Naive thymus-derived CD4-positive, alpha-beta T cell (primary cell): ENCODE data around the gene DNER. TPM values are rescaled to one million over a fixed set of nuclear protein-coding genes. Genes with fewer than 3 reads are reported as not detected.

Source experiments
- ATAC-seq: fragments of 150-1000 bp; cut with Tn5 transposase; 2 replicates; pipeline ENCODE4 v1.10.0; 2021; ENCODE audit warnings: mild to moderate bottlenecking, moderate library complexity
- CTCF ChIA-PET: fragments of 350-600 bp; sonication (Branson Sonifier 250); formaldehyde crosslinking; loops from one replicate; lab custom pipeline; 2021; ENCODE audit warnings: antibody characterized with exemption; lab: Charles Lee
- POLR2A ChIA-PET: fragments of 350-600 bp; sonication (Branson Sonifier 250); formaldehyde crosslinking; loops from one replicate; lab custom pipeline; 2021; ENCODE audit warnings: antibody characterized with exemption, inconsistent platforms; lab: Charles Lee
- DNase-seq, 9 donors: peaks; one replicate each; pipeline versions ENCODE4 v3.0.0 to v3.0.0-alpha.2; 2020 to 2022; ENCODE audit warnings: mixed read lengths in 1 of 9
- H3K27ac ChIP-seq: one replicate; pipeline ENCODE4 v1.7.0; 2013; ENCODE audit warnings: mild to moderate bottlenecking, low read depth, low read length, moderate library complexity
- H3K27me3 ChIP-seq, 2 donors: one replicate each; pipeline ENCODE4 v1.7.0; 2013; ENCODE audit warnings: low read length in 2 of 2, mild to moderate bottlenecking in 2 of 2, moderate library complexity in 2 of 2; ENCODE audit not compliant: control insufficient read depth in 2 of 2, insufficient read depth in 2 of 2
- H3K36me3 ChIP-seq, 3 experiments: 1 replicate in 2 of 3; 2 replicates in 1 of 3; pipeline ENCODE4 v1.7.0; 2013; ENCODE audit warnings: low read length in 3 of 3, mild to moderate bottlenecking in 3 of 3, moderate library complexity in 1 of 3; ENCODE audit not compliant: insufficient read depth in 3 of 3, control insufficient read depth in 2 of 3
- H3K4me1 ChIP-seq, 2 donors: one replicate each; pipeline ENCODE4 v1.7.0; 2013; ENCODE audit warnings: low read length in 2 of 2, mild to moderate bottlenecking in 2 of 2, moderate library complexity in 1 of 2; ENCODE audit not compliant: control insufficient read depth in 2 of 2, insufficient read depth in 2 of 2
- H3K4me3 ChIP-seq: 2 replicates; pipeline ENCODE4 v1.7.0; 2013; ENCODE audit warnings: mild to moderate bottlenecking, low read length
- H3K9me3 ChIP-seq, 3 experiments: 1 replicate in 2 of 3; 2 replicates in 1 of 3; pipeline ENCODE4 v1.7.0; 2013; ENCODE audit warnings: low read length in 3 of 3; ENCODE audit not compliant: control insufficient read depth in 2 of 3
- H3K27ac Mint-ChIP-seq, 9 donors: one replicate each; pipeline ENCODE4 v1.8.0; 2020 to 2022; ENCODE audit warnings: mixed read lengths in 9 of 9, mild to moderate bottlenecking in 8 of 9, moderate library complexity in 5 of 9, inconsistent platforms in 2 of 9
- H3K27me3 Mint-ChIP-seq, 5 donors: one replicate each; pipeline ENCODE4 v1.8.0; 2021 to 2022; ENCODE audit warnings: mixed read lengths in 5 of 5, mild to moderate bottlenecking in 1 of 5
- H3K36me3 Mint-ChIP-seq, 5 donors: one replicate each; pipeline ENCODE4 v1.8.0; 2020 to 2022; ENCODE audit warnings: mixed read lengths in 5 of 5, mild to moderate bottlenecking in 3 of 5, inconsistent platforms in 1 of 5
- H3K4me1 Mint-ChIP-seq, 7 donors: one replicate each; pipeline ENCODE4 v1.8.0; 2020 to 2022; ENCODE audit warnings: mixed read lengths in 7 of 7, mild to moderate bottlenecking in 3 of 7, inconsistent platforms in 1 of 7
- H3K4me3 Mint-ChIP-seq, 10 donors: one replicate each; pipeline ENCODE4 v1.8.0; 2020 to 2022; ENCODE audit warnings: mild to moderate bottlenecking in 10 of 10, mixed read lengths in 10 of 10, moderate library complexity in 6 of 10, inconsistent platforms in 2 of 10
- H3K9me3 Mint-ChIP-seq, 11 donors: one replicate each; pipeline ENCODE4 v1.8.0; 2020 to 2022; ENCODE audit warnings: mixed read lengths in 11 of 11, mild to moderate bottlenecking in 4 of 11, inconsistent platforms in 1 of 11, moderate library complexity in 1 of 11
- intact Hi-C, 2 donors: fragments of 100-400 bp; cut with micrococcal nuclease; formaldehyde crosslinking; loops; one replicate each; pipeline ENCODE4 v1.15.1; 2023
- polyA plus RNA-seq, 2 donors: library from polyadenylated mRNA; unstranded; fragments of 300-500 nt; fragmentation: Illumina TruSeq; gene quantifications; one replicate each; pipeline ENCODE4 v1.2.3, GENCODE V29; 2021
- total RNA-seq, 6 experiments: library from RNA in 5 of 6; stranded (reverse) in 5 of 6; gene quantifications; 1 replicate in 5 of 6; 2 replicates in 1 of 6; pipeline ENCODE4 v1.2.3 and lab custom pipeline; 2021 to 2026

The DNER gene
- total and polyA plus RNA-seq, 7 experiments from 2014 or later = not detected

GRCh38 chr2:229691631-229692030 is 22.7 kb downstream of the DNER start:
- peaks cover 0 to 8% (median 0%) of the 10 kb centered on the region in 11 donors for H3K9me3 Mint-ChIP-seq
- ATAC-seq = no peak
- no peak overlapping the region for H3K27ac ChIP-seq
- intact Hi-C loops = no loop called here
- no peaks in the 10 kb centered on the region for H3K4me1 ChIP-seq
- H3K27ac Mint-ChIP-seq = no peak overlapping the region
- H3K4me1 Mint-ChIP-seq = no peaks in the 10 kb centered on the region
- peaks cover 13 to 42% (median 26%) of the 10 kb centered on the region in 5 donors for H3K27me3 Mint-ChIP-seq
- H3K4me3 ChIP-seq = no peak overlapping the region
- H3K4me3 Mint-ChIP-seq = no peak overlapping the region
- no peaks in the 10 kb centered on the region for H3K27me3 ChIP-seq
- CTCF ChIA-PET = no interaction called here
- no peak for DNase-seq
- H3K36me3 Mint-ChIP-seq = no peaks in the 10 kb centered on the region
- POLR2A ChIA-PET = no interaction called here
- no peaks in the 10 kb centered on the region for H3K36me3 ChIP-seq
- no peaks in the 10 kb centered on the region for H3K9me3 ChIP-seq

GRCh38 chr2:229689307-229689839 is 25.0 kb downstream of the DNER start:
- intact Hi-C loops = no loop called here
- no peaks in the 10 kb centered on the region for H3K27me3 ChIP-seq
- ChIA-PET POLR2A (no interaction called here), CTCF (no interaction called here)
- ATAC-seq = no peak
- H3K9me3 ChIP-seq = no peaks in the 10 kb centered on the region
- H3K4me3 ChIP-seq = no peak overlapping the region
- H3K9me3 Mint-ChIP-seq = peaks cover 0 to 8% (median 0%) of the 10 kb centered on the region in 11 donors
- peaks cover 13 to 52% (median 31%) of the 10 kb centered on the region in 5 donors for H3K27me3 Mint-ChIP-seq
- H3K36me3 Mint-ChIP-seq = no peaks in the 10 kb centered on the region
- no peaks in the 10 kb centered on the region for H3K4me1 Mint-ChIP-seq
- no peak for DNase-seq
- H3K4me1 ChIP-seq = no peaks in the 10 kb centered on the region
- no peaks in the 10 kb centered on the region for H3K36me3 ChIP-seq
- H3K27ac Mint-ChIP-seq = no peak overlapping the region
- no peak overlapping the region for H3K27ac ChIP-seq
- H3K4me3 Mint-ChIP-seq = no peak overlapping the region

GRCh38 chr2:229688141-229688540 is 26.2 kb downstream of the DNER start:
- no peaks in the 10 kb centered on the region for H3K36me3 ChIP-seq
- no peak overlapping the region for H3K27ac Mint-ChIP-seq
- peaks cover 0 to 8% (median 0%) of the 10 kb centered on the region in 11 donors for H3K9me3 Mint-ChIP-seq
- peaks cover 10 to 59% (median 39%) of the 10 kb centered on the region in 5 donors for H3K27me3 Mint-ChIP-seq
- no peaks in the 10 kb centered on the region for H3K9me3 ChIP-seq
- H3K27me3 ChIP-seq = no peaks in the 10 kb centered on the region
- no peak overlapping the region for H3K4me3 Mint-ChIP-seq
- H3K4me1 ChIP-seq = no peaks in the 10 kb centered on the region
- ATAC-seq (no peak), DNase-seq (no peak)
- H3K36me3 Mint-ChIP-seq = no peaks in the 10 kb centered on the region
- H3K4me1 Mint-ChIP-seq = no peaks in the 10 kb centered on the region
- intact Hi-C loops = no loop called here
- ChIA-PET POLR2A (no interaction called here), CTCF (no interaction called here)
- H3K4me3 ChIP-seq = no peak overlapping the region
- H3K27ac ChIP-seq = no peak overlapping the region

- peaks cover 13 to 66% (median 44%) of the 10 kb centered on the region in 5 donors for H3K27me3 Mint-ChIP-seq
These were observed 28.0 kb downstream of the DNER start for GRCh38 chr2:229686122-229686919.

GRCh38 chr2:229684942-229685562 is 29.3 kb downstream of the DNER start:
- no peak overlapping the region for H3K27ac Mint-ChIP-seq

More at GRCh38 chr2:229686122-229686919, 28.0 kb downstream of the DNER start:
- ATAC-seq (no peak), DNase-seq (no peak)
- ChIA-PET CTCF (no interaction called here), POLR2A (no interaction called here)
- H3K27me3 ChIP-seq = no peaks in the 10 kb centered on the region
- Mint-ChIP-seq H3K9me3 (peaks cover 0 to 8% (median 0%) of the 10 kb centered on the region in 11 donors), H3K36me3 (no peaks in the 10 kb centered on the region), H3K4me3 (no peak overlapping the region), H3K4me1 (no peaks in the 10 kb centered on the region), H3K27ac (no peak overlapping the region)
- intact Hi-C loops = no loop called here
- no peaks in the 10 kb centered on the region for H3K36me3 ChIP-seq
- no peak overlapping the region for H3K4me3 ChIP-seq
- no peak overlapping the region for H3K27ac ChIP-seq
- no peaks in the 10 kb centered on the region for H3K9me3 ChIP-seq
- no peaks in the 10 kb centered on the region for H3K4me1 ChIP-seq

GRCh38 chr2:229679393-229680125 is 34.8 kb downstream of the DNER start:
- Mint-ChIP-seq H3K27me3 (peaks cover 37 to 71% (median 60%) of the 10 kb centered on the region in 5 donors), H3K27ac (no peak overlapping the region), H3K4me3 (no peak overlapping the region), H3K36me3 (no peaks in the 10 kb centered on the region), H3K9me3 (peaks cover 0 to 1% (median 0%) of the 10 kb centered on the region in 11 donors), H3K4me1 (no peaks in the 10 kb centered on the region)
- Histone ChIP-seq H3K27ac (no peak overlapping the region), H3K4me1 (no peaks in the 10 kb centered on the region), H3K4me3 (no peak overlapping the region), H3K27me3 (no peaks in the 10 kb centered on the region), H3K36me3 (no peaks in the 10 kb centered on the region), H3K9me3 (no peaks in the 10 kb centered on the region)
- intact Hi-C loops = no loop called here
- POLR2A ChIA-PET = no interaction called here
- CTCF ChIA-PET = no interaction called here
- DNase-seq (no peak), ATAC-seq (no peak)

More at GRCh38 chr2:229684942-229685562, 29.3 kb downstream of the DNER start:
- POLR2A ChIA-PET = no interaction called here
- ATAC-seq (no peak), DNase-seq (no peak)
- no peak overlapping the region for H3K27ac ChIP-seq
- CTCF ChIA-PET = no interaction called here
- no peaks in the 10 kb centered on the region for H3K36me3 Mint-ChIP-seq
- no peak overlapping the region for H3K4me3 Mint-ChIP-seq
- peaks cover 10 to 68% (median 50%) of the 10 kb centered on the region in 5 donors for H3K27me3 Mint-ChIP-seq
- no peaks in the 10 kb centered on the region for H3K27me3 ChIP-seq
- no peaks in the 10 kb centered on the region for H3K9me3 ChIP-seq
- H3K36me3 ChIP-seq = no peaks in the 10 kb centered on the region
- H3K4me1 Mint-ChIP-seq = no peaks in the 10 kb centered on the region
- no peaks in the 10 kb centered on the region for H3K4me1 ChIP-seq
- intact Hi-C loops = no loop called here
- peaks cover 0 to 8% (median 0%) of the 10 kb centered on the region in 11 donors for H3K9me3 Mint-ChIP-seq
- no peak overlapping the region for H3K4me3 ChIP-seq
